GM12878 (cell line): ENCODE results near the gene MYH6.

ENCODE experiments used
- CREM ChIP-seq: IDR thresholded peaks from 2 replicates; pipeline ENCODE4 v1.6.1; 2014; ENCODE audit warnings: antibody characterized with exemption, low read depth
- CTCF ChIP-seq, 3 experiments: IDR thresholded peaks in 2 of 3; conservative IDR thresholded peaks in 1 of 3; 2 replicates each; pipeline ENCODE4 v1.5.1; 2011; ENCODE audit warnings: low read depth in 3 of 3, low read length in 3 of 3, mild to moderate bottlenecking in 3 of 3, control low read depth in 2 of 3, moderate library complexity in 2 of 3, inconsistent platforms in 1 of 3, mixed read lengths in 1 of 3; ENCODE audit not compliant: control insufficient read depth in 2 of 3, insufficient read depth in 1 of 3; ENCODE audit errors: extremely low read depth in 1 of 3

DNA sequence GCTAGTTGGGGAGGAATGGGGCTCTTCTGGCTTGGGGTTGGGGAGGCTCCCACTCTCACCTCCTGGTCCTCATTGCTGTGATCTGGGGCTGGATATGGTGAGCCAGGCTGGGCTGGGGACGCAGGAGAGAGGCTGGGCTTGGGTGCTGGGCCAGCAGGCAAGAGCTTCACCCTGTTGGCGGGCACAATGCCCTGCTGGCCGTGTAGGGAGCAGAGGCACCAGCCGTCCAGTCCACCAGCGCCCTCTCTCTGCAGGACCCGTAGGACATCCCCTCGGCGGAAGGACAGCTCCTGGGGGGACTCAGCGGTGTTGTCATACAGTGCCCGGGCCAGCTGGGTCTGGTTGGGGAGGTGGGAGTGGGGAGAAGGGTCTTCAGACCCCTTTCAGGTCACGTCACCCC lies 47.6 kb downstream of the MYH6 start:
- TF ChIP-seq CREM (no peak), CTCF (IDR thresholded peaks at IDR 0.05 in 2 of 3, conservative IDR thresholded peaks at IDR 0.05 in 1 of 3; ENCODE audit: control insufficient read depth in 2 of 3, extremely low read depth in 1 of 3, insufficient read depth in 1 of 3, low read depth in 3 of 3, low read length in 3 of 3) (no peak)
